Mesenchymal stem cell (in vitro differentiated cells and primary cell): ENCODE data around the gene ZNF324. TPM values are rescaled to one million over a fixed set of nuclear protein-coding genes. Genes with fewer than 3 reads are reported as not detected.

Source experiments
- small RNA-seq: library from polyadenylated mRNA; stranded (forward); fragments of <200 nt; extraction: miRNeasy Mini kit (QIAGEN cat#:217004); gene quantifications from one replicate; pipeline ENCODE3, GENCODE V24; 2013; ENCODE audit warnings: low read depth

ZNF324 gene

Small RNAs within 50 kb of the gene (small RNA-seq; reads per million reads assigned to genes)
- gene RN7SL693P, result not detected
- not detected for gene RNU6-1337P
